Stimulated activated CD8-positive, alpha-beta memory T cell treated with anti-CD3 and anti-CD28 coated beads, Interleukin-4, amount 100 ng/mL, for 24 hours (primary cell): ENCODE results near the gene FAM135A.

Experiments
- DNase-seq: peaks from one replicate; pipeline ENCODE4 v3.0.0-alpha.2; 2020; ENCODE audit warnings: low read depth

The FAM135A gene

GRCh38 chr6:70413114-70413991, at the start of gene FAM135A:
Gene FAM135A (plus strand): TSS chr6:70413508. CDS start chr6:70428343, 14,835 bp downstream.
- DNase-seq, result peak; percentile 89

GRCh38 chr6:70363741-70364493, 49.4 kb upstream of the FAM135A start:
- no peak for DNase-seq

DNA sequence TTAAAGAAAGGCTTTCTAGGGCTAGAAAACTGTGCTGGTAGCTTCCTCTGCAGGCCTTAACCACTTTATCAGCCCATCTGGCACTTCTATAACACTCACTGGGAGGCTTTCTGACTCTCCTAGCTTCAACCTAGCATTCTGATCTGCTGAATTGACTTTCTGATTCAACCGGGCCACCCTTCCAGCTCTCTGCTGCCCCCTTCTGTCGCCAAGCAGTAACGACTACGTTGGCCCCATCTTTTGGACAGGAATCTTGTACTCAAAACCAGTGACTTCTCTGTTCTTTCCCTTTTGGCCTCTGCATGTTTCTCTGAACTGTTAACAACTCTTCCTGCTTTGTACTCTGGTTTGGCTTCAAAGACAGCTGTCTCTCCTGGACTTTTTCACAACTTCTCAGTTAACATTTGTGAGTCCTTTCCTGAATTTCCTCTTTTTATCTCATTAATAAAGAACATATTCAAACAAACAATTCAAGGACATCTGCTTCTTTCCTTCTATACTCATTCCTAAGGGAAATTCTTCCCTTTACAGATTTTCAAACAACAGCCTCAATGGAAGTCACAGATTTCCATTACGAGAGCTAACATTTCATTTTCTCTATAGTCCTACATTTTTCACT, 43.9 kb upstream of the FAM135A start:
- DNase-seq, result peak; percentile 28

DNA sequence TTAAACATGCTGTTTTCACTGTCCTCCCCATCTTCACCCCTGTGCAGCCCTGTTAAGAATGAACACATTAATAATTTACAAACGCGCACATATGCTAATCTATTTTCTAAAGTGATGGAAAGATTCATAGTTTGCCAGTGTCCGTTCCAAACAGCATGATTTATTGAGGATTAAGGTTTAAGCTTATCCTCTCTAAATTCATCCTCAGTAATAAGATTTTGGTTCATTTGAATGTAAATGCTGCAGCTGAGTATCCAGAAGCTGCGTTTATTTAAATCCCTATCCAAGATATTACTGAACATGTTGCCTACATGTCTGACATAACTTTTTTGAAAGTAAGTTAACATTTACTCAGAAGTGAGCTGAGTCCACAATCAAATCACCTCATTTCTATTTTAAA, 42.8 kb upstream of the FAM135A start:
- no peak for DNase-seq

DNA sequence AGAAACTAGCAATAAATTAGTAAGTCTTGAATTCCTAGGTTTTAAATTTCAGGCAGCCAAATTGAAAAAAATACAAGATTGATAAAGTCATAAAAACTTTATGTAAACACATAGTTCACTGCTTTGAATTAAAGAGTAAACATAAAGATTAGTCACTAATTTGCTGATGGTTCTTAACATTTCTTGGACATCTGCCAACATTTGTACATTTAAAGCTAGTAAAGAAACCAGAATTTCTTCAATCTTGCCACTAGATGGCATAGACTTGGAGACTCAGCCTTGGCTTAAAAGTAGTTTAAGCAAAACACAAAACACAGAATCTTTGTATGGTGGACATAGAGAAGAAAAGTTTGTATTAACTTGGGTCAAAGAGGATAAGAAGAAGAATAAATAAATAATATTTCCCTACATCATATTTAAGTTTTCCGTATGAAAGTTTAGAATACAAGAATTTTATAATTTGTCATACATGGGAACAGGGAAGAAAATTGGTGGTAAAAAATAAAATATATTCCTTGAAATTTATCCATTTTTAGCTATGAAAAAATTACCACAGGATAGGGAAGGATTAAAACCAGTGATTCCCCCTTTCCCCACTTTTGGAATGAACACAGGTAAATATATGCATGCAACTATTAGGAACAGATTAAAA, 41.7 kb upstream of the FAM135A start:
- no peak for DNase-seq

- no peak for DNase-seq
Observed at GRCh38 chr6:70375166-70375565, 38.1 kb upstream of the FAM135A start.

GRCh38 chr6:70375882-70376281, 37.4 kb upstream of the FAM135A start:
- no peak for DNase-seq

DNA sequence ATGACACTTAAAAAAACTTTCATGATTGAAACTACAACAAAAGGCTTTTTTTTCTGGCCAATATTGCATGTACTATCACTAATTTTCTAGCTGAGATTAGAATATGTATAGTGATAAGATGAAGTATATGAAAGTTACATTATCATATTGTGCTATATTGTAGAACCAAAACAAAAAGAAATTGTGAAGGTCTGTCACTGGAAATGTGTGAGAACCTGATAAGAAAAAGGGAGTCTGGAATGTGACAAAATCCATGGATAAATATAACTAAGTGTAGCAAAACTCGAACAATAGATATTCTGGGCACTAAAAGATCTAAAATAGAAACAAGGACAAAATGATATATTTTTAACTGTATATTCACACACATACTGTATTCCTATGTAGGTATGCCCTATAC, 36.7 kb upstream of the FAM135A start:
- DNase-seq, result no peak

GRCh38 chr6:70377372-70377771, 35.9 kb upstream of the FAM135A start:
- DNase-seq, result no peak

GRCh38 chr6:70379473-70380013, 33.8 kb upstream of the FAM135A start:
- DNase-seq, result no peak

DNA sequence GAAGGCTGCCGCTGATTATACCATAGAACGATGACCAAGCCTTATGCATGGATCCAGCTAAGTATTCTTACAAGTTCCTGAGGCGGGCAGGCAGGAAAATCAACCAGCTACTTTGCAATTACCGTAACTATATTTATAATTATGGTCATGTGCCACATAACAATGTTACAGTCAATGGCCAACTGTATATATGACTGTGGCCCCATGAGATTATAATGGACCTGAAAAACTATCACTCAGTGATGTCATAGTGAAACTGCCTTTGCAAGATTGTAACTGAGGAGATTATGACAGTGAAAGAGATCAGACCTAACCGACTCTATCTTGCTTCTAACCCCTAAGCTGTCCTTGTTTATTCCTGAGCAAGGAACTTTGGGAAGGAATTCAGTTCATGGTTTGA, 33.1 kb upstream of the FAM135A start:
- DNase-seq, result no peak

DNA sequence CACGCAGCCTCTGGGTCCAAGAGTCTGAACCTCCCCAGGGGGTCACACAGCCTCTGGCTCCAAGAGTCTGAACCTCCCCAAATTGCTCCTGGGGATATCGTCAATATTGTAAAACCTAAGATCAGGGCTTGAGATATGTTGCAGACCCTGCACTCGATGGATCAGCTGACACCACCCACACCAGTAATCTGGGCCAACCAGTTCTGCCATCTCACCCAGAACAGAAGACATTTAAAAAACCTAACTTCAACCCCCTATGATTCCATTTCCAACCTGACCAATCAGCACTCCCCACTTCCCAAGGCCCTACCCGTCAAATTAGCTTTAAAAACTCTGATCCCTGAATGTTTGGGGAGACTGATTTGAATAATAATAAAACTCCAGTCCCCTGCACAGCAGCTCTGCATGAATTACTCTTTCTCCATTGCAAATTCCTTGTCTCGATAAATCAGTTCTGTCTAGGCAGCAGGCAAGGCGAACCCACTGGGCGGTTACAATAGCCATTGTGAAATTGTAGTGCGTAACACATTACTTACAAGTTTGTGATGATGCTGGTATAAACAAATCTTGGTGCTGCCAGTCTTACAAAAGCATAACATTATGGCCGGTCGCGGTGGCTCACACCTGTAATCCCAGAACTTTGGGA, 32.4 kb upstream of the FAM135A start:
- no peak for DNase-seq

DNA sequence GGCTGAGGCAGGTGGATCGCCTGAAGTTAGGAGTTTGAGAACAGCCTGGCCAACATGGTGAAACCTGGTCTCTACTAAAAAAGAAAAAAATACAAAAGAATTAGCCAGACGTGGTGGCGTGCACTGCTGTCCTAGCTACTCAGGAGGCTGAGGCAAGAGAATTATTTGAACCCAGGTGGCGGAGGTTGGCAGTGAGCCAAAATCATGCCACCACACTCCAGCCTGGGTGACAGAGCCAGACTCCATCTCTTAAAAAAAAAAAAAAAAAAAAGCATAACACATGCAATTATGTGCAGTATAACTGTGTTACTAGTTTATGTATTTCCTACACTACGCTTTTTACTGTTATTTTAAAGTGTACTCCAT, 31.9 kb upstream of the FAM135A start:
- no peak for DNase-seq

GRCh38 chr6:70385901-70386300, 27.4 kb upstream of the FAM135A start:
- no peak for DNase-seq

GRCh38 chr6:70388814-70389213, 24.5 kb upstream of the FAM135A start:
- no peak for DNase-seq

DNA sequence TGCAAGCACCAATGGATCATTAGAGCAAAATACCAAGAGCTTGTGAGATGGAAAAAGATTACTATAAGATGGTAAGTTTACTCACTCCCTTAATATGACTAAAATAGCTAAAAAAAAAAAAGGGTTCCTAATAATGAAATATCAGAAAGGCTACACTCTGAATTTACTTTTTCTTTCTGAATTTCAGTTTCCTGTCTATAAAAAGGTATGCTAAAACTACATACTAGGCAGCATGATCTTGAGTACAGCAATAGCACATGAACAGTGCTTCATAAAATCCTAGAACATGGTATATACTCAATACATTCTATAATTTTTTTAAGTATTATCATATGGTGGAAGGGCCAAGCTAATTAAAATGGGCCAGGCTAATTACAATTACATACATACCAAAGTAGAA, 24.0 kb upstream of the FAM135A start:
- no peak for DNase-seq

DNA sequence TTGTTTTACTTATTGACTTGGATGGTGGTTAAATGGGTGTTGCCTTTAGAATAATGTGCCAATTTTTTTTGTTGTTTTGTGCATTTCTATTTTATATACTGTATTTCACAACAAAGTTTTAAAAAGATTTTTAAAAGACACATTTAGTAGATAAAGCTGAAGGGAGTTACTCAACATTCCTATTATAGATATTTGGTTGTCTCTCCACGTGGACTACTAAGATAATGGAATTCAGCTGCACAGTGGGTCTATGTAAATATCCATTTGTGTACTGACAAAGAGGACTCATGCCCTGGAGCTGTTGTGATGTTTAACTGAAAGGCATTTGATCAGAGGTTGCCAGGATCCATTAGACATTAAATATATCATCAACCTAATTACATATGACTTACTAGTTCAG, 23.2 kb upstream of the FAM135A start:
- DNase-seq, result no peak

DNA sequence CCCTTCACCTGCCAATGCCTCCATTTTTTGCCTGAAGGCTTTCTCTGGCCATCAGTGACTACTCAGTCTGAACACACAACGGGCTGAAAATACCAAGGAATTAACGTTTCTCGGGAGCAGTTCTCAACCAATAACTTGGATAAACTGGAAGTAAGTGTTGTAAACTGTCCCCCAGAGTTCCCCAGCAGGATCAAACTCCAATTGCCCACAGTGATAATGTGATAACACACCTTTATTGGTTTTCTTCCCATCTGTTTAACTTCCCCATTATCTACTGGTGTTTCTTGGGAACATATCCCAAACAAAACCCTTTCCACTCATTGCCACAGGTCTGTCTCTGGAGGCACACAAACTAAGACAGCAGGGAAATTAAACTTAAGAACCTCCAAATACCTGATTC, 21.8 kb upstream of the FAM135A start:
- DNase-seq, result no peak

GRCh38 chr6:70394518-70395300, 18.6 kb upstream of the FAM135A start:
- DNase-seq, result no peak

DNA sequence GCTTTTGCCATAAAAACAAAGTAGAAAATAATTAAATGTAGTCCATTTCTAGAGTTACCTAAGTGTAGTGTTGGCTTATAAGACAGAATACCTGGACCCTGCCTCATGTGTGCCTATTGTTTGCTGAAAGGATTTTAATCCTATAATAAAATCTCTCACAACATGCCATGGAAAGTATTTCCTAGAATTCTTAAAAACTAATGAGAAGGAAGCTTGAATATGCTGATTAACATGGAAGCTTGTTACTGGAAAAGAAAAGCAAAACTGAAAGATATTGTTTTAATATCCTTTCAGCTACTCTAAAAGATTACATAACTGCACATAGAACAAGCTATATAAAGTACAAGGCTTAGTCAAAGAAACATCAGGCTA, 18.0 kb upstream of the FAM135A start:
- no peak for DNase-seq

GRCh38 chr6:70396163-70396562, 17.1 kb upstream of the FAM135A start:
- no peak for DNase-seq
